Natural killer cell treated with Interleukin-12 subunit alpha and Interleukin-12 subunit beta and Interleukin-15 and Interleukin-18, amount 100 ng/mL, for 72 hours (primary cell): ENCODE data around the gene PLXDC1. TPM values are rescaled to one million over a fixed set of nuclear protein-coding genes. Genes with fewer than 3 reads are reported as not detected.
"Not testable (repeated sequence)": the region's sequence is repeated elsewhere in the genome, so short reads cannot be mapped to it uniquely, and the experiment has no call there.

ENCODE experiments used
- ATAC-seq, 2 donors: fragments of 150-1000 bp; cut with Tn5 transposase in 1 of 2; sonication (Bioruptor Pico), chemical (Tn5 transposase) in 1 of 2; 2 replicates each; pipeline ENCODE4 v1.10.0; 2021
- DNase-seq: peaks from one replicate; pipeline ENCODE4 v3.0.0; 2022; ENCODE audit warnings: low spot score
- H3K27ac Mint-ChIP-seq, 2 donors: 1 replicate in 1 of 2; 2 replicates in 1 of 2; pipeline ENCODE4 v1.8.0; 2022; ENCODE audit warnings: mixed read lengths in 2 of 2, mild to moderate bottlenecking in 1 of 2, moderate library complexity in 1 of 2
- H3K27me3 Mint-ChIP-seq, 2 donors: 1 replicate in 1 of 2; 2 replicates in 1 of 2; pipeline ENCODE4 v1.8.0; 2022; ENCODE audit warnings: mixed read lengths in 2 of 2
- H3K36me3 Mint-ChIP-seq: one replicate; pipeline ENCODE4 v1.8.0; 2022; ENCODE audit warnings: mixed read lengths
- H3K4me1 Mint-ChIP-seq, 2 donors: 1 replicate in 1 of 2; 2 replicates in 1 of 2; pipeline ENCODE4 v1.8.0; 2022; ENCODE audit warnings: low read depth in 2 of 2, mixed read lengths in 2 of 2, mild to moderate bottlenecking in 1 of 2
- H3K4me3 Mint-ChIP-seq: one replicate; pipeline ENCODE4 v1.8.0; 2022; ENCODE audit warnings: mixed read lengths
- H3K9me3 Mint-ChIP-seq: 2 replicates; pipeline ENCODE4 v1.8.0; 2022; ENCODE audit warnings: mixed read lengths
- total RNA-seq, 2 donors: library from RNA; stranded (reverse); gene quantifications; one replicate each; pipeline ENCODE4 v1.2.3, GENCODE V29; 2022

The PLXDC1 gene
- total RNA-seq, 2 donors from 2014 or later = 0.43 TPM; not detected in 1

GRCh38 chr17:39141915-39142664, 9.3 kb downstream of the PLXDC1 start:
- no peaks in the 10 kb centered on the region for H3K36me3 Mint-ChIP-seq
- H3K4me3 Mint-ChIP-seq = no peak overlapping the region
- DNase-seq (no peak), ATAC-seq (no peak)
- H3K9me3 Mint-ChIP-seq = no peaks in the 10 kb centered on the region
- H3K27ac Mint-ChIP-seq = no peak overlapping the region
- H3K4me1 Mint-ChIP-seq = no peaks in the 10 kb centered on the region
- H3K27me3 Mint-ChIP-seq = no peaks in the 10 kb centered on the region

GRCh38 chr17:39141294-39141693, 10.1 kb downstream of the PLXDC1 start:
- ATAC-seq (no peak), DNase-seq (no peak)
- Mint-ChIP-seq H3K36me3 (no peaks in the 10 kb centered on the region), H3K4me1 (no peaks in the 10 kb centered on the region), H3K9me3 (no peaks in the 10 kb centered on the region), H3K4me3 (no peak overlapping the region), H3K27me3 (no peaks in the 10 kb centered on the region), H3K27ac (no peak overlapping the region)

GRCh38 chr17:39139561-39139960, 11.9 kb downstream of the PLXDC1 start:
- Mint-ChIP-seq H3K27me3 (no peaks in the 10 kb centered on the region), H3K9me3 (no peaks in the 10 kb centered on the region), H3K27ac (no peak overlapping the region), H3K4me1 (peaks cover 0 to 3% of the 10 kb centered on the region in 2 donors), H3K4me3 (no peak overlapping the region), H3K36me3 (no peaks in the 10 kb centered on the region)
- DNase-seq (no peak), ATAC-seq (no peak)

GRCh38 chr17:39139161-39139511, 12.3 kb downstream of the PLXDC1 start:
- Mint-ChIP-seq H3K27ac (no peak overlapping the region), H3K4me3 (no peak overlapping the region), H3K4me1 (peaks cover 0 to 3% of the 10 kb centered on the region in 2 donors), H3K9me3 (no peaks in the 10 kb centered on the region), H3K36me3 (no peaks in the 10 kb centered on the region), H3K27me3 (no peaks in the 10 kb centered on the region)
- no peak for DNase-seq
- no peak for ATAC-seq

GRCh38 chr17:39138431-39139160, 12.8 kb downstream of the PLXDC1 start:
- Mint-ChIP-seq H3K36me3 (no peaks in the 10 kb centered on the region), H3K9me3 (no peaks in the 10 kb centered on the region), H3K4me1 (peaks cover 0 to 3% of the 10 kb centered on the region in 2 donors), H3K27me3 (no peaks in the 10 kb centered on the region), H3K27ac (no peak overlapping the region), H3K4me3 (no peak overlapping the region)
- ATAC-seq (no peak), DNase-seq (no peak)

- Mint-ChIP-seq H3K4me3 (no peak overlapping the region), H3K27ac (no peak overlapping the region), H3K9me3 (no peaks in the 10 kb centered on the region), H3K27me3 (peaks cover 0 to 2% of the 10 kb centered on the region in 2 donors), H3K36me3 (no peaks in the 10 kb centered on the region), H3K4me1 (peaks cover 0 to 3% of the 10 kb centered on the region in 2 donors)
- ATAC-seq = no peak
- DNase-seq = no peak
Observed at GRCh38 chr17:39134878-39135277, 16.6 kb downstream of the PLXDC1 start.

GRCh38 chr17:39132192-39132610, 19.2 kb downstream of the PLXDC1 start:
- Mint-ChIP-seq H3K4me3 (no peak overlapping the region), H3K27me3 (peaks cover 0 to 2% of the 10 kb centered on the region in 2 donors), H3K27ac (no peak overlapping the region), H3K36me3 (no peaks in the 10 kb centered on the region), H3K9me3 (no peaks in the 10 kb centered on the region), H3K4me1 (peaks cover 0 to 3% of the 10 kb centered on the region in 2 donors)
- no peak for ATAC-seq
- DNase-seq = no peak

GRCh38 chr17:39131616-39132015, 19.8 kb downstream of the PLXDC1 start:
- Mint-ChIP-seq H3K36me3 (no peaks in the 10 kb centered on the region), H3K27me3 (peaks cover 0 to 2% of the 10 kb centered on the region in 2 donors), H3K4me3 (no peak overlapping the region), H3K9me3 (no peaks in the 10 kb centered on the region), H3K4me1 (peaks cover 0 to 3% of the 10 kb centered on the region in 2 donors), H3K27ac (no peak overlapping the region)
- ATAC-seq (no peak), DNase-seq (no peak)

- no peak for ATAC-seq
- Mint-ChIP-seq H3K27me3 (peaks cover 0 to 2% of the 10 kb centered on the region in 2 donors), H3K27ac (no peak overlapping the region), H3K4me1 (no peaks in the 10 kb centered on the region), H3K36me3 (no peaks in the 10 kb centered on the region), H3K4me3 (no peak overlapping the region), H3K9me3 (no peaks in the 10 kb centered on the region)
- no peak for DNase-seq
Observed at GRCh38 chr17:39130205-39130604, 21.2 kb downstream of the PLXDC1 start.

- H3K4me3 Mint-ChIP-seq, H3K27me3 Mint-ChIP-seq, ATAC-seq, H3K4me1 Mint-ChIP-seq, DNase-seq, H3K27ac Mint-ChIP-seq, H3K36me3 Mint-ChIP-seq, H3K9me3 Mint-ChIP-seq: not testable (repeated sequence)
Observed at GRCh38 chr17:39129544-39129943, 21.9 kb downstream of the PLXDC1 start.

- Mint-ChIP-seq H3K27me3 (no peaks in the 10 kb centered on the region), H3K36me3 (no peaks in the 10 kb centered on the region), H3K4me3 (no peak overlapping the region), H3K4me1 (no peaks in the 10 kb centered on the region), H3K27ac (no peak overlapping the region), H3K9me3 (no peaks in the 10 kb centered on the region)
- no peak for DNase-seq
- no peak for ATAC-seq
Observed at GRCh38 chr17:39126436-39126835, 25.0 kb downstream of the PLXDC1 start.

GRCh38 chr17:39125143-39125875, 26.1 kb downstream of the PLXDC1 start:
- H3K27me3 Mint-ChIP-seq = no peaks in the 10 kb centered on the region

GRCh38 chr17:39123627-39124026, 27.8 kb downstream of the PLXDC1 start:
- Mint-ChIP-seq H3K4me1 (no peaks in the 10 kb centered on the region), H3K27me3 (no peaks in the 10 kb centered on the region), H3K27ac (no peak overlapping the region), H3K9me3 (no peaks in the 10 kb centered on the region), H3K4me3 (no peak overlapping the region), H3K36me3 (no peaks in the 10 kb centered on the region)
- DNase-seq (no peak), ATAC-seq (peak in 1 of 2 donors; percentile 9)

More at GRCh38 chr17:39125143-39125875, 26.1 kb downstream of the PLXDC1 start:
- DNase-seq (no peak), ATAC-seq (no peak)
- Mint-ChIP-seq H3K4me3 (no peak overlapping the region), H3K9me3 (no peaks in the 10 kb centered on the region), H3K36me3 (no peaks in the 10 kb centered on the region), H3K4me1 (no peaks in the 10 kb centered on the region), H3K27ac (no peak overlapping the region)

GRCh38 chr17:39122991-39123390, 28.4 kb downstream of the PLXDC1 start:
- H3K27ac Mint-ChIP-seq = no peak overlapping the region

More at GRCh38 chr17:39122991-39123390, 28.4 kb downstream of the PLXDC1 start:
- H3K9me3 Mint-ChIP-seq = no peaks in the 10 kb centered on the region
- no peaks in the 10 kb centered on the region for H3K27me3 Mint-ChIP-seq
- no peak for DNase-seq
- peaks cover 0 to 2% of the 10 kb centered on the region in 2 donors for H3K4me1 Mint-ChIP-seq
- ATAC-seq = no peak
- H3K36me3 Mint-ChIP-seq = no peaks in the 10 kb centered on the region
- H3K4me3 Mint-ChIP-seq = no peak overlapping the region
